ENCODE measurements around the gene KRT75. TPM values are rescaled to one million over a fixed set of nuclear protein-coding genes. Genes with fewer than 3 reads are reported as not detected.

The KRT75 gene
- total RNA-seq, 1 experiment from 2014 or later = not detected

DNA sequence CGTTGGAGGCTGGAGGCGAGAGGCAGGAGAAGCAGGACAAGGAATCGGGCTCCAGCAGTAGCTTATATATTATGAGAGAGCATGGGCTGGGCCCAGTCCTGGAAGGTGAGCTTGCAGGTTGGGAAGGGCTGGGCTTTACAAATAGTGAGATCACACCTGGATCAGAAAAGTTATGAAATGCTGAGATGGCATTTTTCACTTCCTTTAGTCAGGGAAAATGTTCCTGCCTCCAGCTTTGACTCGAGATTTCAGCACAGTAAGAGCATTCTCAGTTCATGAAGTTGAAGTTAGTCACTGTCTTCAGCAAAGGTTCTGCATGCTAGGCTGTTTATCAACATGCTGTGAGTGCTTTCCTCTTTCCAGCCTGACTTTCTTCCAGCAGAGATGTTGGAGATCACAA is 39.6 kb upstream of the KRT75 start, which contains the start of gene KRT6C:
Gene KRT6C (minus strand): TSS at position 38 of the 400 bp plus-strand sequence. CDS start 68 bp downstream, outside the sequence.
- no peaks in the 10 kb centered on the region for H3K79me2 ChIP-seq (ENCODE audit: insufficient read depth, low read length)
- H2BK12ac ChIP-seq (ENCODE audit: insufficient read length, low read depth, low read length) = no peak within 1 kb of the TSS
- H3K36me3 Mint-ChIP-seq (ENCODE audit: insufficient read depth in 1 of 3, low read depth in 3 of 3) = peaks cover 0 to 2% (median 0%) of the 10 kb centered on the region in 3 experiments; a peak in 2 of 7 replicates
- no peak within 1 kb of the TSS for H4K5ac ChIP-seq (ENCODE audit: insufficient read length, low read depth, low read length)
- no peak within 1 kb of the TSS for H3K18ac ChIP-seq (ENCODE audit: insufficient read length, low read depth, low read length)
- no peak within 1 kb of the TSS for H3K4me3 Mint-ChIP-seq
- H3K79me1 ChIP-seq (ENCODE audit: insufficient read depth, low read depth, low read length, poor library complexity, severe bottlenecking) = no peaks in the 10 kb centered on the region
- H3K27ac Mint-ChIP-seq = no peak within 1 kb of the TSS
- no peak within 1 kb of the TSS for H4K91ac ChIP-seq (ENCODE audit: insufficient read length, low read depth, low read length)
- H2AK5ac ChIP-seq (ENCODE audit: insufficient read length, low read length) = no peak within 1 kb of the TSS
- no peak within 1 kb of the TSS for H2BK120ac ChIP-seq (ENCODE audit: low read depth, low read length, poor library complexity, severe bottlenecking)
- H3K4ac ChIP-seq (ENCODE audit: low read depth, low read length) = no peak within 1 kb of the TSS
- WGBS (ENCODE audit: extremely low coverage, insufficient read length, low lambda C conversion rate) = no CpG with 5 or more reads among the region's 4 CpGs
- H3T11ph ChIP-seq (ENCODE audit: low read length) = no peak within 1 kb of the TSS
- H3K56ac ChIP-seq (ENCODE audit: insufficient read length, low read depth, low read length) = no peak within 1 kb of the TSS
- H3K27ac ChIP-seq (ENCODE audit: insufficient read length, low read depth, low read length) = no peak within 1 kb of the TSS
- H3K27me3 Mint-ChIP-seq (ENCODE audit: low read depth) = peaks cover 2% of the 10 kb centered on the region
- H3K9me3 Mint-ChIP-seq = peaks cover 12 to 27% of the 10 kb centered on the region in 2 experiments; a peak in 4 of 5 replicates
- H3K4me2 ChIP-seq (ENCODE audit: insufficient read depth, insufficient read length, low read length) = no peak within 1 kb of the TSS
- H3K4me1 Mint-ChIP-seq = no peaks in the 10 kb centered on the region
- no peak within 1 kb of the TSS for H3K14ac ChIP-seq (ENCODE audit: insufficient read depth, low read length)
- H4K8ac ChIP-seq (replicated peaks; ENCODE audit: insufficient read length, low read depth, low read length) = no peak within 1 kb of the TSS
- TF ChIP-seq, protein P1, sequence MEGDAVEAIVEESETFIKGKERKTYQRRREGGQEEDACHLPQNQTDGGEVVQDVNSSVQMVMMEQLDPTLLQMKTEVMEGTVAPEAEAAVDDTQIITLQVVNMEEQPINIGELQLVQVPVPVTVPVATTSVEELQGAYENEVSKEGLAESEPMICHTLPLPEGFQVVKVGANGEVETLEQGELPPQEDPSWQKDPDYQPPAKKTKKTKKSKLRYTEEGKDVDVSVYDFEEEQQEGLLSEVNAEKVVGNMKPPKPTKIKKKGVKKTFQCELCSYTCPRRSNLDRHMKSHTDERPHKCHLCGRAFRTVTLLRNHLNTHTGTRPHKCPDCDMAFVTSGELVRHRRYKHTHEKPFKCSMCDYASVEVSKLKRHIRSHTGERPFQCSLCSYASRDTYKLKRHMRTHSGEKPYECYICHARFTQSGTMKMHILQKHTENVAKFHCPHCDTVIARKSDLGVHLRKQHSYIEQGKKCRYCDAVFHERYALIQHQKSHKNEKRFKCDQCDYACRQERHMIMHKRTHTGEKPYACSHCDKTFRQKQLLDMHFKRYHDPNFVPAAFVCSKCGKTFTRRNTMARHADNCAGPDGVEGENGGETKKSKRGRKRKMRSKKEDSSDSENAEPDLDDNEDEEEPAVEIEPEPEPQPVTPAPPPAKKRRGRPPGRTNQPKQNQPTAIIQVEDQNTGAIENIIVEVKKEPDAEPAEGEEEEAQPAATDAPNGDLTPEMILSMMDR (conservative IDR thresholded peaks at IDR 0.05) = no peak
- no peak within 1 kb of the TSS for H3K9ac ChIP-seq (ENCODE audit: extremely low read depth, insufficient read length, low read length)
- no peak within 1 kb of the TSS for H2BK15ac ChIP-seq (ENCODE audit: low read depth, low read length)
- H2BK5ac ChIP-seq (ENCODE audit: insufficient read length, low read length) = no peak within 1 kb of the TSS
- no peak within 1 kb of the TSS for H2AFZ ChIP-seq (ENCODE audit: low read length)
- H3K27me3 ChIP-seq (ENCODE audit: insufficient read depth, low read length) = no peaks in the 10 kb centered on the region
- H3K23ac ChIP-seq (ENCODE audit: insufficient read length, low read depth, low read length) = no peak within 1 kb of the TSS
- no peaks in the 10 kb centered on the region for H3K9me3 ChIP-seq (ENCODE audit: control insufficient read depth, low read depth, low read length)
- no peaks in the 10 kb centered on the region for H3K4me1 ChIP-seq (ENCODE audit: insufficient read depth, low read length)
- no peaks in the 10 kb centered on the region for H3K23me2 ChIP-seq (ENCODE audit: insufficient read length, low read depth, low read length, poor library complexity, severe bottlenecking)
- no peak within 1 kb of the TSS for H2BK20ac ChIP-seq (ENCODE audit: low read depth, low read length, poor library complexity, severe bottlenecking)
- no peak for DNase-seq
- H4K20me1 ChIP-seq (ENCODE audit: control insufficient read depth, insufficient read depth, insufficient read length) = no peaks in the 10 kb centered on the region
